NCI-H187 (cell line): ENCODE results near the gene DOCK11.

Source experiments
- DNase-seq, 2 experiments: peaks; one replicate each; lab custom pipeline; 2025; lab: John Stamatoyannopoulos, UW

DOCK11 gene

GRCh38 chrX:118502161-118502789 lies 6.7 kb downstream of the DOCK11 start:
- DNase-seq = no peak

- no peak for DNase-seq
These were observed 7.8 kb downstream of the DOCK11 start for GRCh38 chrX:118503260-118504041.

- DNase-seq = no peak
These were observed 9.0 kb downstream of the DOCK11 start for GRCh38 chrX:118504581-118504980.

GRCh38 chrX:118506805-118507480 lies 11.3 kb downstream of the DOCK11 start:
- DNase-seq = no peak

GRCh38 chrX:118507766-118508165 lies 12.2 kb downstream of the DOCK11 start:
- DNase-seq = no peak

- no peak for DNase-seq
These were observed 12.6 kb downstream of the DOCK11 start for GRCh38 chrX:118508221-118508620.

- DNase-seq = no peak
These were observed 13.0 kb downstream of the DOCK11 start for GRCh38 chrX:118508635-118509034.

- no peak for DNase-seq
These were observed 14.5 kb downstream of the DOCK11 start for GRCh38 chrX:118510111-118510510.

- DNase-seq = no peak
These were observed 17.7 kb downstream of the DOCK11 start for GRCh38 chrX:118513120-118513898.

- no peak for DNase-seq
These were observed 24.0 kb downstream of the DOCK11 start for GRCh38 chrX:118519411-118520215.

GRCh38 chrX:118520216-118521206 lies 24.9 kb downstream of the DOCK11 start:
- DNase-seq = no peak

GRCh38 chrX:118521435-118521834 lies 25.8 kb downstream of the DOCK11 start:
- DNase-seq = no peak

GRCh38 chrX:118522230-118522926 lies 26.8 kb downstream of the DOCK11 start:
- DNase-seq = no peak

- no peak for DNase-seq
These were observed 28.3 kb downstream of the DOCK11 start for GRCh38 chrX:118523920-118524319.

- DNase-seq = no peak
These were observed 28.7 kb downstream of the DOCK11 start for GRCh38 chrX:118524344-118524743.

GRCh38 chrX:118525174-118525730 lies 29.6 kb downstream of the DOCK11 start:
- no peak for DNase-seq

- no peak for DNase-seq
These were observed 30.5 kb downstream of the DOCK11 start for GRCh38 chrX:118526149-118526548.

GRCh38 chrX:118528071-118528737 lies 32.6 kb downstream of the DOCK11 start:
- DNase-seq = no peak
